Measurements from ENCODE around the gene CD81. TPM values are rescaled to one million over a fixed set of nuclear protein-coding genes. Genes with fewer than 3 reads are reported as not detected.
A peak's percentile ranks its signal among the peaks of the same experiment; 100 is the strongest.

The CD81 gene
- total and polyA plus RNA-seq, 8 donors = 595 to 754 (median 652) TPM

GRCh38 chr11:2441171-2441570 lies 64.1 kb downstream of the CD81 start:
- no peaks in the 10 kb centered on the region for H3K9me3 ChIP-seq
- intact Hi-C loops (cut with DNase I) = no loop called here
- H3K4me3 ChIP-seq = no peak overlapping the region
- DNase-seq (peak in 2 of 4 donors; percentile 27 to 43), ATAC-seq (no peak)
- no peak for TF ChIP-seq CTCF (IDR thresholded peaks at IDR 0.05)
- peaks cover 5 to 24% of the 10 kb centered on the region in 2 donors for H3K4me1 ChIP-seq
- H3K36me3 ChIP-seq = no peaks in the 10 kb centered on the region
- H3K27ac ChIP-seq = no peak overlapping the region
- peaks cover 0 to 36% of the 10 kb centered on the region in 2 donors for H3K27me3 ChIP-seq

GRCh38 chr11:2442589-2442988 lies 65.5 kb downstream of the CD81 start:
- no peak for TF ChIP-seq CTCF (IDR thresholded peaks at IDR 0.05)
- no peak overlapping the region for H3K27ac ChIP-seq
- intact Hi-C loops (cut with DNase I) = no loop called here
- no peak for DNase-seq
- H3K4me1 ChIP-seq = peaks cover 8 to 38% of the 10 kb centered on the region in 2 donors
- H3K27me3 ChIP-seq = peaks cover 0 to 36% of the 10 kb centered on the region in 2 donors
- H3K4me3 ChIP-seq = no peak overlapping the region
- H3K9me3 ChIP-seq = no peaks in the 10 kb centered on the region
- H3K36me3 ChIP-seq = no peaks in the 10 kb centered on the region
- no peak for ATAC-seq

GRCh38 chr11:2443406-2443805 lies 66.3 kb downstream of the CD81 start:
- no peak for ATAC-seq
- TF ChIP-seq CTCF (IDR thresholded peaks at IDR 0.05) = no peak
- no peaks in the 10 kb centered on the region for H3K36me3 ChIP-seq
- no peaks in the 10 kb centered on the region for H3K9me3 ChIP-seq
- no peak overlapping the region for H3K4me3 ChIP-seq
- peaks cover 8 to 46% of the 10 kb centered on the region in 2 donors for H3K4me1 ChIP-seq
- peaks cover 0 to 35% of the 10 kb centered on the region in 2 donors for H3K27me3 ChIP-seq
- H3K27ac ChIP-seq = no peak overlapping the region
- DNase-seq = peak in 2 of 4 donors; percentile 28 to 40
- intact Hi-C loops (cut with DNase I) = no loop called here

- H3K27me3 ChIP-seq = peaks cover 0 to 35% of the 10 kb centered on the region in 2 donors
- no peaks in the 10 kb centered on the region for H3K9me3 ChIP-seq
- no peak for TF ChIP-seq CTCF (IDR thresholded peaks at IDR 0.05)
- ATAC-seq (peak; percentile 57), DNase-seq (peak in 2 of 4 donors; percentile 44 to 82)
- H3K27ac ChIP-seq = peak within 1 kb of the TSS in 1 of 2 donors; percentile 81
- intact Hi-C loops (cut with DNase I) = no loop called here
- H3K4me1 ChIP-seq = peaks cover 8 to 47% of the 10 kb centered on the region in 2 donors
- no peaks in the 10 kb centered on the region for H3K36me3 ChIP-seq
- H3K4me3 ChIP-seq = peak within 1 kb of the TSS; percentile 27 to 60
These were observed 67.0 kb downstream of the CD81 start, which contains the start of gene TRPM5 for GRCh38 chr11:2443881-2444820. TSS of gene TRPM5 (minus strand) at chr11:2444514. CDS start at chr11:2423036, 21,478 bp downstream.
